SK-N-SH treated with all-trans-retinoic acid at 6 μM for 48 hours (cell line): ENCODE data around the gene AK4.

Source experiments
- ATAC-seq: fragments of 200-7000 bp; cut with Tn5 transposase; 3 replicates; pipeline ENCODE4 v1.9.1; 2020; ENCODE audit warnings: mild to moderate bottlenecking, moderate library complexity
- ARNTL ChIP-seq: fragments of 450-650 bp; formaldehyde crosslinking; IDR thresholded peaks from 2 replicates; pipeline ENCODE4 v1.5.0; 2020; ENCODE audit warnings: low read depth, mild to moderate bottlenecking, moderate library complexity, borderline replicate concordance
- BACH2 ChIP-seq: fragments of 250-450 bp; sonication (Bioruptor Pico); IDR thresholded peaks from 2 replicates; pipeline ENCODE4 v1.9.0; 2021; ENCODE audit warnings: mild to moderate bottlenecking, borderline replicate concordance
- CSDC2 ChIP-seq: fragments of 250-450 bp; sonication (Bioruptor Pico); IDR thresholded peaks from 2 replicates; pipeline ENCODE4 v1.5.0; 2020; ENCODE audit warnings: mild to moderate bottlenecking, moderate library complexity
- ESRRG ChIP-seq: fragments of 250-450 bp; sonication (Bioruptor Pico); IDR thresholded peaks from 2 replicates; pipeline ENCODE4 v1.6.1; 2021; ENCODE audit warnings: mild to moderate bottlenecking
- GLIS3 ChIP-seq: fragments of 250-450 bp; sonication (Bioruptor Pico); IDR thresholded peaks from 2 replicates; pipeline ENCODE4 v1.5.0; 2020; ENCODE audit warnings: mild to moderate bottlenecking, moderate library complexity
- OSR1 ChIP-seq: fragments of 250-450 bp; sonication (Bioruptor Pico); IDR thresholded peaks from 2 replicates; pipeline ENCODE4 v1.8.0; 2022; ENCODE audit warnings: moderate library complexity, mild to moderate bottlenecking, inconsistent platforms
- PPARA ChIP-seq: fragments of 250-450 bp; sonication (Bioruptor Pico); IDR thresholded peaks from 2 replicates; pipeline ENCODE4 v1.5.0; 2020; ENCODE audit warnings: mild to moderate bottlenecking, borderline replicate concordance
- RARB ChIP-seq: fragments of 250-450 bp; sonication (Bioruptor Pico); IDR thresholded peaks from 2 replicates; pipeline ENCODE4 v1.8.0; 2021; ENCODE audit warnings: mild to moderate bottlenecking, moderate library complexity
- TCF4 ChIP-seq: fragments of 250-450 bp; sonication (Bioruptor Pico); IDR thresholded peaks from 2 replicates; pipeline ENCODE4 v1.8.0; 2021; ENCODE audit warnings: mild to moderate bottlenecking, moderate library complexity, borderline replicate concordance
- TOX ChIP-seq: fragments of 250-450 bp; sonication (Bioruptor Pico); IDR thresholded peaks from 2 replicates; pipeline ENCODE4 v1.8.0; 2021; ENCODE audit warnings: mild to moderate bottlenecking, moderate library complexity, borderline replicate concordance
- ZC3H10 ChIP-seq: fragments of 250-450 bp; sonication (Bioruptor Pico); IDR thresholded peaks from 2 replicates; pipeline ENCODE4 v1.5.1; 2021; ENCODE audit warnings: mild to moderate bottlenecking, moderate library complexity
- ZFP3 ChIP-seq: fragments of 250-450 bp; sonication (Bioruptor Pico); IDR thresholded peaks from 2 replicates; pipeline ENCODE4 v1.5.0; 2020; ENCODE audit warnings: mild to moderate bottlenecking, moderate library complexity
- ZFP30 ChIP-seq: fragments of 450-650 bp; formaldehyde crosslinking; IDR thresholded peaks from 2 replicates; pipeline ENCODE4 v1.5.0; 2022; ENCODE audit warnings: mild to moderate bottlenecking, moderate library complexity
- ZNF565 ChIP-seq: fragments of 450-650 bp; formaldehyde crosslinking; conservative IDR thresholded peaks from 2 replicates; pipeline ENCODE4 v1.5.0; 2020; ENCODE audit warnings: low read depth, mild to moderate bottlenecking, moderate library complexity
- ZNF70 ChIP-seq: fragments of 450-650 bp; formaldehyde crosslinking; IDR thresholded peaks from 2 replicates; pipeline ENCODE4 v1.5.0; 2020; ENCODE audit warnings: mild to moderate bottlenecking, moderate library complexity
- TF ChIP-seq, protein P1 (sequence below): fragments of 250-450 bp; sonication (Bioruptor Pico); IDR thresholded peaks from 2 replicates; pipeline ENCODE4 v1.8.0; 2021; ENCODE audit warnings: low read depth, mild to moderate bottlenecking, moderate library complexity, borderline replicate concordance
- TF ChIP-seq, protein P2 (sequence below): fragments of 250-450 bp; sonication (Bioruptor Pico); IDR thresholded peaks from 2 replicates; pipeline ENCODE4 v1.5.1; 2021; ENCODE audit warnings: mild to moderate bottlenecking, moderate library complexity
- TF ChIP-seq, protein P3 (sequence below): fragments of 250-450 bp; sonication (Bioruptor Pico); IDR thresholded peaks from 2 replicates; pipeline ENCODE4 v1.5.1; 2020; ENCODE audit warnings: low read depth, mild to moderate bottlenecking, moderate library complexity
- TF ChIP-seq, protein P4 (sequence below): fragments of 250-450 bp; sonication (Bioruptor Pico); IDR thresholded peaks from 2 replicates; pipeline ENCODE4 v1.5.0; 2020; ENCODE audit warnings: mild to moderate bottlenecking, moderate library complexity
- TF ChIP-seq, protein P5 (sequence below): fragments of 250-450 bp; sonication (Bioruptor Pico); IDR thresholded peaks from 2 replicates; pipeline ENCODE4 v1.8.0; 2020; ENCODE audit warnings: mild to moderate bottlenecking, moderate library complexity, borderline replicate concordance

AK4 gene

DNA sequence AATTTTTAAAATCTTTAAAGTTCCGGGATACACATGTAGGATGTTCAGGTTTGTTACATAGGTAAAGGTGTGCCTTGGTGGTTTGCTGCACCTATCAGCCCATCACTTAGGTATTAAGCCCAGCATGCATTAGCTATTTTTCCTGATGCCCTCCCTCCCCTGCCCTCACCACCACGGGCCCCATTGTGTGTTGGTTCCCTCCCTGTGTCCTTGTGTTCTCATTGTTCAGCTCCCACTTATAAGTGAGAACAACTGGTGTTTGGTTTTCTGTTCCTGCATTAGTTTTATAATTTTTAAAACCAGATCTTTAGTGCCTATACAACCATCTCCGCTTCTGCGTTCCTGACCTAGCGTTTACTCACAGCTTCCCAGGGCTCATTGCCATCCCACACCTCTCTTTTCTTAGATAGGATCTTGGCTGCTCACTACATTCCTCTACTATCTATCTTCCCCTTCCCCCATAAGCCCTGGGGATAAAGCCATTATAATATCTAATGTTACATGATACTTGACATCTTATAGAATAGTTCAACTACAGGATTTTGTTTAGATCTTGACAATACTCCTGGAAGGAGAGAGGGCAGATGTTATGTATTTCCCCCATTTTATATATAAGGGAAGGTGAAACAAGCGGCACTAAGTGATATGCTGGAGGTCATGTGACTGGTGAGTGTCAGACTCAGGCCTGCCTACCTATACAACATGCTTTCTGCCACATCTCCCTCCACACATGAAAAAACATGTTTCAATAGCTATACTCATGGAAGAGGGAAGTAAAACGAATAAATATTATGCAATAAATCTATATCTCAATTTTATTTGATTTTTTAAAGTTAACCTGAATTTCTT, 109.1 kb downstream of the AK4 start (continued):
- TF ChIP-seq, protein P1, sequence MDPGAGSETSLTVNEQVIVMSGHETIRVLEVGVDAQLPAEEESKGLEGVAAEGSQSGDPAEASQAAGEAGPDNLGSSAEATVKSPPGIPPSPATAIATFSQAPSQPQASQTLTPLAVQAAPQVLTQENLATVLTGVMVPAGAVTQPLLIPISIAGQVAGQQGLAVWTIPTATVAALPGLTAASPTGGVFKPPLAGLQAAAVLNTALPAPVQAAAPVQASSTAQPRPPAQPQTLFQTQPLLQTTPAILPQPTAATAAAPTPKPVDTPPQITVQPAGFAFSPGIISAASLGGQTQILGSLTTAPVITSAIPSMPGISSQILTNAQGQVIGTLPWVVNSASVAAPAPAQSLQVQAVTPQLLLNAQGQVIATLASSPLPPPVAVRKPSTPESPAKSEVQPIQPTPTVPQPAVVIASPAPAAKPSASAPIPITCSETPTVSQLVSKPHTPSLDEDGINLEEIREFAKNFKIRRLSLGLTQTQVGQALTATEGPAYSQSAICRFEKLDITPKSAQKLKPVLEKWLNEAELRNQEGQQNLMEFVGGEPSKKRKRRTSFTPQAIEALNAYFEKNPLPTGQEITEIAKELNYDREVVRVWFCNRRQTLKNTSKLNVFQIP (CRISPR knock-in tag): no peak

DNA sequence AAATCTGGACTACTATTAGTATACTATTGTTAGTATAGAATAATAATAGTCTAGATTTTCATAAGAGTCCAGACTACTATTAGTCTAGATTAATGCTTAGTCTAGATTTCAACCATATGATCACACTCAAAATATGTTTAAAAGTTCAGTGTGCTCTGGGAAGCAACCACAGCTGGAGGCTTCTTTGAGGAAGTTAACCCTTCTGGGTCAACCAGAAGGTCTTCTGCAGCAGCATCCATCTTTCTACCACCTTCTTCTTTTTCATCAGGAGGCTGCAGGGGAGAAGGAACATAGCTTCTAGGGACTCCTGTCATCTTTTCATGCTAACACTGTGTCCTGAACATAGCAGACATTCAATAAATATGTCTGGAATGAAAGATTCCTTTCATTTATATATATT, 110.1 kb downstream of the AK4 start:
- no peak for ATAC-seq
- no peak for TF ChIP-seq ARNTL (CRISPR knock-in tag)
- TF ChIP-seq, protein P2, sequence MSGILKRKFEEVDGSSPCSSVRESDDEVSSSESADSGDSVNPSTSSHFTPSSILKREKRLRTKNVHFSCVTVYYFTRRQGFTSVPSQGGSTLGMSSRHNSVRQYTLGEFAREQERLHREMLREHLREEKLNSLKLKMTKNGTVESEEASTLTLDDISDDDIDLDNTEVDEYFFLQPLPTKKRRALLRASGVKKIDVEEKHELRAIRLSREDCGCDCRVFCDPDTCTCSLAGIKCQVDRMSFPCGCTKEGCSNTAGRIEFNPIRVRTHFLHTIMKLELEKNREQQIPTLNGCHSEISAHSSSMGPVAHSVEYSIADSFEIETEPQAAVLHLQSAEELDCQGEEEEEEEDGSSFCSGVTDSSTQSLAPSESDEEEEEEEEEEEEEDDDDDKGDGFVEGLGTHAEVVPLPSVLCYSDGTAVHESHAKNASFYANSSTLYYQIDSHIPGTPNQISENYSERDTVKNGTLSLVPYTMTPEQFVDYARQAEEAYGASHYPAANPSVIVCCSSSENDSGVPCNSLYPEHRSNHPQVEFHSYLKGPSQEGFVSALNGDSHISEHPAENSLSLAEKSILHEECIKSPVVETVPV (CRISPR knock-in tag): no peak
- no peak for TF ChIP-seq CSDC2 (CRISPR knock-in tag)
- no peak for TF ChIP-seq ZC3H10 (CRISPR knock-in tag)
- no peak for TF ChIP-seq GLIS3
- no peak for TF ChIP-seq PPARA (CRISPR knock-in tag)
- no peak for TF ChIP-seq TOX (CRISPR knock-in tag)
- no peak for TF ChIP-seq OSR1 (CRISPR knock-in tag)
- TF ChIP-seq, protein P3, sequence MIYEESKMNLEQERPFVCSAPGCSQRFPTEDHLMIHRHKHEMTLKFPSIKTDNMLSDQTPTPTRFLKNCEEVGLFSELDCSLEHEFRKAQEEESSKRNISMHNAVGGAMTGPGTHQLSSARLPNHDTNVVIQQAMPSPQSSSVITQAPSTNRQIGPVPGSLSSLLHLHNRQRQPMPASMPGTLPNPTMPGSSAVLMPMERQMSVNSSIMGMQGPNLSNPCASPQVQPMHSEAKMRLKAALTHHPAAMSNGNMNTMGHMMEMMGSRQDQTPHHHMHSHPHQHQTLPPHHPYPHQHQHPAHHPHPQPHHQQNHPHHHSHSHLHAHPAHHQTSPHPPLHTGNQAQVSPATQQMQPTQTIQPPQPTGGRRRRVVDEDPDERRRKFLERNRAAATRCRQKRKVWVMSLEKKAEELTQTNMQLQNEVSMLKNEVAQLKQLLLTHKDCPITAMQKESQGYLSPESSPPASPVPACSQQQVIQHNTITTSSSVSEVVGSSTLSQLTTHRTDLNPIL (CRISPR knock-in tag): no peak
- TF ChIP-seq RARB (CRISPR knock-in tag): no peak
- no peak for TF ChIP-seq ZFP3 (CRISPR knock-in tag)
- TF ChIP-seq ZNF70: no peak
- no peak for TF ChIP-seq ZFP30 (CRISPR knock-in tag)
- no peak for TF ChIP-seq ZNF565
- TF ChIP-seq, protein P4, sequence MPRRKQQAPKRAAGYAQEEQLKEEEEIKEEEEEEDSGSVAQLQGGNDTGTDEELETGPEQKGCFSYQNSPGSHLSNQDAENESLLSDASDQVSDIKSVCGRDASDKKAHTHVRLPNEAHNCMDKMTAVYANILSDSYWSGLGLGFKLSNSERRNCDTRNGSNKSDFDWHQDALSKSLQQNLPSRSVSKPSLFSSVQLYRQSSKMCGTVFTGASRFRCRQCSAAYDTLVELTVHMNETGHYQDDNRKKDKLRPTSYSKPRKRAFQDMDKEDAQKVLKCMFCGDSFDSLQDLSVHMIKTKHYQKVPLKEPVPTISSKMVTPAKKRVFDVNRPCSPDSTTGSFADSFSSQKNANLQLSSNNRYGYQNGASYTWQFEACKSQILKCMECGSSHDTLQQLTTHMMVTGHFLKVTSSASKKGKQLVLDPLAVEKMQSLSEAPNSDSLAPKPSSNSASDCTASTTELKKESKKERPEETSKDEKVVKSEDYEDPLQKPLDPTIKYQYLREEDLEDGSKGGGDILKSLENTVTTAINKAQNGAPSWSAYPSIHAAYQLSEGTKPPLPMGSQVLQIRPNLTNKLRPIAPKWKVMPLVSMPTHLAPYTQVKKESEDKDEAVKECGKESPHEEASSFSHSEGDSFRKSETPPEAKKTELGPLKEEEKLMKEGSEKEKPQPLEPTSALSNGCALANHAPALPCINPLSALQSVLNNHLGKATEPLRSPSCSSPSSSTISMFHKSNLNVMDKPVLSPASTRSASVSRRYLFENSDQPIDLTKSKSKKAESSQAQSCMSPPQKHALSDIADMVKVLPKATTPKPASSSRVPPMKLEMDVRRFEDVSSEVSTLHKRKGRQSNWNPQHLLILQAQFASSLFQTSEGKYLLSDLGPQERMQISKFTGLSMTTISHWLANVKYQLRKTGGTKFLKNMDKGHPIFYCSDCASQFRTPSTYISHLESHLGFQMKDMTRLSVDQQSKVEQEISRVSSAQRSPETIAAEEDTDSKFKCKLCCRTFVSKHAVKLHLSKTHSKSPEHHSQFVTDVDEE (CRISPR knock-in tag): no peak
- TF ChIP-seq TCF4: no peak
- TF ChIP-seq BACH2 (CRISPR knock-in tag): no peak
- no peak for TF ChIP-seq ESRRG (CRISPR knock-in tag)
- TF ChIP-seq, protein P1 (CRISPR knock-in tag): no peak
- TF ChIP-seq, protein P5, sequence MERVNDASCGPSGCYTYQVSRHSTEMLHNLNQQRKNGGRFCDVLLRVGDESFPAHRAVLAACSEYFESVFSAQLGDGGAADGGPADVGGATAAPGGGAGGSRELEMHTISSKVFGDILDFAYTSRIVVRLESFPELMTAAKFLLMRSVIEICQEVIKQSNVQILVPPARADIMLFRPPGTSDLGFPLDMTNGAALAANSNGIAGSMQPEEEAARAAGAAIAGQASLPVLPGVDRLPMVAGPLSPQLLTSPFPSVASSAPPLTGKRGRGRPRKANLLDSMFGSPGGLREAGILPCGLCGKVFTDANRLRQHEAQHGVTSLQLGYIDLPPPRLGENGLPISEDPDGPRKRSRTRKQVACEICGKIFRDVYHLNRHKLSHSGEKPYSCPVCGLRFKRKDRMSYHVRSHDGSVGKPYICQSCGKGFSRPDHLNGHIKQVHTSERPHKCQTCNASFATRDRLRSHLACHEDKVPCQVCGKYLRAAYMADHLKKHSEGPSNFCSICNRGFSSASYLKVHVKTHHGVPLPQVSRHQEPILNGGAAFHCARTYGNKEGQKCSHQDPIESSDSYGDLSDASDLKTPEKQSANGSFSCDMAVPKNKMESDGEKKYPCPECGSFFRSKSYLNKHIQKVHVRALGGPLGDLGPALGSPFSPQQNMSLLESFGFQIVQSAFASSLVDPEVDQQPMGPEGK: no peak
